Measurements from ENCODE around the gene IL17RD. TPM values are rescaled to one million over a fixed set of nuclear protein-coding genes. Genes with fewer than 3 reads are reported as not detected.

The IL17RD gene
- total RNA-seq, 2 experiments from 2014 or later: 0.02 to 0.14 TPM

GRCh38 chr3:57120040-57120439 lies 45.1 kb downstream of the IL17RD start:
- intact Hi-C loops (cut with micrococcal nuclease): no loop called here
- Mint-ChIP-seq H3K27ac (no peak overlapping the region), H3K36me3 (no peaks in the 10 kb centered on the region), H3K4me1 (ENCODE audit: low read depth) (no peaks in the 10 kb centered on the region), H3K9me3 (no peaks in the 10 kb centered on the region), H3K27me3 (peaks cover 7% of the 10 kb centered on the region), H3K4me3 (no peak overlapping the region)
- ChIA-PET CTCF (interaction anchor here (1.0 kb wide), 1 partner anchor 20 kb away, joined by 3 read pairs; no protein-coding TSS in a partner anchor), POLR2A (no interaction called here)
- DNase-seq: no peak

DNA sequence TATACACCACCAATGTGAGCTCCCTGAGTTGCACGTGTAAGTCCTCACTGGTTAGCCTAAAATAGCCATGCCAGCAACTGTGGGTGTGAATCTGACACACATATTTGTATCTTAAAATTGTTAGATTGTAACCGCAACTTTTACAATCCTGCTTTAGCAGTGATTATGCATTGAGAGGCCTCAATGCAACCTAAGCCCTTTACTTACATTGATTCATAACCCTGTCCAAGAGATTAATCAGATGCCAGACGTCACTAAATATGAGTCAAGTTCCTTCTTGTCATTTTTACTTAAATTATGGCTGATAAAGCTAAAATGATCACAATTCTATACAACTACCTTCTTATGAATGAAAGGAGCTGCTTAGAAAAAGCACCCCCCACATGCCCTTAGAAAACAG lies 46.9 kb downstream of the IL17RD start:
- Mint-ChIP-seq H3K4me3 (no peak overlapping the region), H3K27me3 (peaks cover 5% of the 10 kb centered on the region), H3K4me1 (ENCODE audit: low read depth) (no peaks in the 10 kb centered on the region), H3K27ac (no peak overlapping the region), H3K36me3 (no peaks in the 10 kb centered on the region), H3K9me3 (no peaks in the 10 kb centered on the region)
- DNase-seq: no peak
- intact Hi-C loops (cut with micrococcal nuclease): no loop called here
- POLR2A ChIA-PET: no interaction called here
- CTCF ChIA-PET: interaction anchor here (1.3 kb wide), 1 partner anchor 53 kb away, joined by 3 read pairs; no protein-coding TSS in a partner anchor

GRCh38 chr3:57116501-57116900 lies 48.7 kb downstream of the IL17RD start:
- Mint-ChIP-seq H3K27me3 (peaks cover 2% of the 10 kb centered on the region), H3K4me1 (ENCODE audit: low read depth) (peaks cover 5% of the 10 kb centered on the region), H3K36me3 (no peaks in the 10 kb centered on the region), H3K27ac (no peak overlapping the region), H3K9me3 (no peaks in the 10 kb centered on the region), H3K4me3 (no peak overlapping the region)
- ChIA-PET POLR2A (no interaction called here), CTCF (no interaction called here)
- DNase-seq: no peak
- intact Hi-C loops (cut with micrococcal nuclease): no loop called here

DNA sequence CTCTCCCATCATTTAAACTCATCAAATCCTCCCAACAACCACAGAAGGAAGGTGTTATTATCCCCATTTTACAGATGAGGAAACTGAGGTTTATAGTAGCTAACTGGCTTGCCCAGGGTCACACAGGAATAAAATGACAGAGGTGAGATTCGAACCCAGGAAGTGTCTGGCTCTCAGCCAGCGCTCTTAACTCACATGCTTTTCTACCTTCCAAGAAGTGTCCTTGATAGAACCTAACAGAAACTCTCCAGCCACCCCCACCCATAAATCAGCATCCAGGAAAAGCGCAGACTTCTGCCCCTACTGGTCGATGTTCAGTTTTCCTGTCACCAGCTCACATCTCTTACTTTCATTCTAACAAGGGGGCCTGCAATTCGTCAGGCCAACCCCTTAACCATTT lies 52.9 kb downstream of the IL17RD start:
- H3K9me3 Mint-ChIP-seq: no peaks in the 10 kb centered on the region
- CTCF ChIA-PET: interaction anchor here (0.8 to 2.8 kb wide), 2 partner anchors 10 to 12 kb away, joined by 3 to 17 read pairs; no protein-coding TSS in a partner anchor
- no peak overlapping the region for H3K4me3 Mint-ChIP-seq
- intact Hi-C loops (cut with micrococcal nuclease): no loop called here
- H3K27me3 Mint-ChIP-seq: peaks cover 6% of the 10 kb centered on the region
- POLR2A ChIA-PET: interaction anchor here (0.6 kb wide), 1 partner anchor 1017 kb away, joined by 3 read pairs; no protein-coding TSS in a partner anchor
- H3K36me3 Mint-ChIP-seq: no peaks in the 10 kb centered on the region
- peaks cover 5% of the 10 kb centered on the region for H3K4me1 Mint-ChIP-seq (ENCODE audit: low read depth)
- DNase-seq: no peak
- no peak overlapping the region for H3K27ac Mint-ChIP-seq

DNA sequence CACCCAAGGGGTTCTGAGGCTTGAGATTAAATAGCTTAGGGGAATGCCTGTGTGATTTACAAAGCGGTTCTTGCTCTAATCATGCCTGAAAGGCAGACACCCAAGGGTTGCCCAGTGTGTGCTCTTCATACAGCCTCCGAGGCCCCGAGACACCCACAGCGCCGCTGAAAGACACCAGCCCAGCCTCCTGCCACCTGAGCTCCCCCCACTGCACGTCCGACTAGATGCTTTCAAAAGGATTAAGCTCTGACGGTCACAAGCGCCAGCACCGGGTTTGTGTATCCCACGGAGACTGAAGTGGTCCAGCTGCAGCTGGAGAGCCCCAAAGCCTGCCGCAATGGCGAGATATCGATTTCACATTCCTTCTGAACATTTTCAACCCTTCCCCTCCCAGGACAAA lies 54.4 kb downstream of the IL17RD start:
- CTCF ChIA-PET: interaction anchor here (0.9 to 2.8 kb wide), 3 partner anchors 10 to 1074 kb away, joined by 3 to 17 read pairs (median 3); no protein-coding TSS in a partner anchor
- POLR2A ChIA-PET: no interaction called here
- H3K27ac Mint-ChIP-seq: no peak overlapping the region
- H3K9me3 Mint-ChIP-seq: no peaks in the 10 kb centered on the region
- intact Hi-C loops (cut with micrococcal nuclease): no loop called here
- H3K36me3 Mint-ChIP-seq: no peaks in the 10 kb centered on the region
- no peak for DNase-seq
- H3K4me1 Mint-ChIP-seq (ENCODE audit: low read depth): peaks cover 5% of the 10 kb centered on the region
- H3K4me3 Mint-ChIP-seq: no peak overlapping the region
- peaks cover 6% of the 10 kb centered on the region for H3K27me3 Mint-ChIP-seq

- intact Hi-C loops (cut with micrococcal nuclease): no loop called here
- Mint-ChIP-seq H3K9me3 (no peaks in the 10 kb centered on the region), H3K4me3 (no peak overlapping the region), H3K4me1 (ENCODE audit: low read depth) (peaks cover 5% of the 10 kb centered on the region), H3K27ac (no peak overlapping the region), H3K27me3 (peaks cover 4% of the 10 kb centered on the region), H3K36me3 (no peaks in the 10 kb centered on the region)
- no peak for DNase-seq
- ChIA-PET POLR2A (no interaction called here), CTCF (interaction anchor here (1.1 to 2.8 kb wide), 2 partner anchors 10 to 1075 kb away, joined by 3 to 17 read pairs; no protein-coding TSS in a partner anchor)
These were observed 54.9 kb downstream of the IL17RD start for GRCh38 chr3:57110214-57110613.

GRCh38 chr3:57109437-57110199 lies 55.5 kb downstream of the IL17RD start:
- ChIA-PET CTCF (interaction anchor here (1.1 kb wide), 1 partner anchor 1075 kb away, joined by 3 read pairs; no protein-coding TSS in a partner anchor), POLR2A (no interaction called here)
- no peak overlapping the region for H3K4me3 Mint-ChIP-seq
- no peak for DNase-seq
- H3K27ac Mint-ChIP-seq: no peak overlapping the region
- H3K9me3 Mint-ChIP-seq: no peaks in the 10 kb centered on the region
- intact Hi-C loops (cut with micrococcal nuclease): no loop called here
- no peaks in the 10 kb centered on the region for H3K36me3 Mint-ChIP-seq
- peaks cover 4% of the 10 kb centered on the region for H3K27me3 Mint-ChIP-seq
- peaks cover 5% of the 10 kb centered on the region for H3K4me1 Mint-ChIP-seq (ENCODE audit: low read depth)

DNA sequence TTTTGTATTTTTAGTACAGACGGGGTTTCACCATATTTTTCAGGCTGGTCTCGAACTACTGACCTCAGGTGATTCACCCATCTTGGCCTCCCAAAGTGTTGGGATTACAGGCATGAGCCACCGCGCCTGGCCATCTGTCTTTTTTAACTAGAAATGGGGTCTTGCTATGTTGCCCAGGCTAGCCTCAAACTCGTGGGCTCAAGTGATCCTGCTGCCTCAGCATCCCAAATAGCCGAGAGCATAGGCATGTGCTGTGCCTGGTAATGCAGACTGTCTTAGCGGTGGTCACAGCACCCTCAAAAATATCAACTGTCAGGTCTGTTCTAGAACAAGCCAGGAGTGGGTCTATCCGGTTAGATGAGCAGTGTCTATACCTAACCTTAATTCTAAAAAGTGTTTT lies 56.5 kb downstream of the IL17RD start:
- Mint-ChIP-seq H3K27me3 (peaks cover 4% of the 10 kb centered on the region), H3K9me3 (no peaks in the 10 kb centered on the region), H3K36me3 (no peaks in the 10 kb centered on the region), H3K4me3 (no peak overlapping the region), H3K4me1 (ENCODE audit: low read depth) (peaks cover 5% of the 10 kb centered on the region), H3K27ac (no peak overlapping the region)
- no peak for DNase-seq
- ChIA-PET POLR2A (no interaction called here), CTCF (no interaction called here)
- intact Hi-C loops (cut with micrococcal nuclease): no loop called here

- Mint-ChIP-seq H3K4me1 (ENCODE audit: low read depth) (no peaks in the 10 kb centered on the region), H3K27me3 (peaks cover 4% of the 10 kb centered on the region), H3K27ac (no peak overlapping the region), H3K9me3 (no peaks in the 10 kb centered on the region), H3K36me3 (no peaks in the 10 kb centered on the region), H3K4me3 (no peak overlapping the region)
- intact Hi-C loops (cut with micrococcal nuclease): no loop called here
- no peak for DNase-seq
- CTCF ChIA-PET: no interaction called here
- POLR2A ChIA-PET: no interaction called here
These were observed 59.6 kb downstream of the IL17RD start for GRCh38 chr3:57105585-57105984.

DNA sequence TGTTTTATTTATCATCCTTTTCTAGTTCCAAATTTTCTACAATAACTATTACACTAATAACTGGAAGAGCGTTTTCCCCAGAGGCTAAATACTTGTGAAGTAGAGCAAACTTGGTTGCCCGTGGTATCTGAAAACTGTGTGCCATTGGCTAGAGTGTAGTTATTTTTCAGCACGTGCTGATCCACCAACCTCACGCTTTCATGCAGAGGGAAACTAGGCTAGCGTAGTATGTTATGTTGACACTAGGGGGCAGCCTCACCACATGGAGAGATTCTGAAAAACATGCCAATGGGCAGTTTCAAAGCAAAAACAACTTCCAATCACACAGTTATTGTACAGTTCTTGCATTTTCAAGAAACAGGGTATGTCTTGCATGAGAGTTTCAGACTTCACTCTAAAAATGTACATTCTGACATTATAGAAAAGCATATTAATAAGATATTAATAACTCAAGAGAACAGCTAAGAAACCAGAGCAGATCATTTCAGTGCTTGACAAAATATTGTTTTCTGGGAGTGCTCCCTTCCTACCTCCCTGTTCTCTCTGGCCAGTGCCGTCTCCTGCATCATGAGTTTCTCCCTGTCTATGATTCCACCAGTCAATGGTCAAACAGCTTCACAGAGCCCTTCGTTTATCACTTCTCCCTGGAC lies 65.0 kb downstream of the IL17RD start:
- Mint-ChIP-seq H3K4me1 (ENCODE audit: low read depth) (peaks cover 2% of the 10 kb centered on the region), H3K27ac (no peak overlapping the region), H3K9me3 (no peaks in the 10 kb centered on the region), H3K36me3 (no peaks in the 10 kb centered on the region), H3K4me3 (no peak overlapping the region), H3K27me3 (no peaks in the 10 kb centered on the region)
- intact Hi-C loops (cut with micrococcal nuclease): loop anchor here (5.0 kb wide), 1 partner anchor 72 kb away; no protein-coding TSS in a partner anchor
- ChIA-PET POLR2A (no interaction called here), CTCF (interaction anchor here (0.6 to 2.9 kb wide), 21 partner anchors 11 to 759 kb away, joined by 3 to 17 read pairs (median 3); no protein-coding TSS in a partner anchor)
- DNase-seq: peak; percentile 73

DNA sequence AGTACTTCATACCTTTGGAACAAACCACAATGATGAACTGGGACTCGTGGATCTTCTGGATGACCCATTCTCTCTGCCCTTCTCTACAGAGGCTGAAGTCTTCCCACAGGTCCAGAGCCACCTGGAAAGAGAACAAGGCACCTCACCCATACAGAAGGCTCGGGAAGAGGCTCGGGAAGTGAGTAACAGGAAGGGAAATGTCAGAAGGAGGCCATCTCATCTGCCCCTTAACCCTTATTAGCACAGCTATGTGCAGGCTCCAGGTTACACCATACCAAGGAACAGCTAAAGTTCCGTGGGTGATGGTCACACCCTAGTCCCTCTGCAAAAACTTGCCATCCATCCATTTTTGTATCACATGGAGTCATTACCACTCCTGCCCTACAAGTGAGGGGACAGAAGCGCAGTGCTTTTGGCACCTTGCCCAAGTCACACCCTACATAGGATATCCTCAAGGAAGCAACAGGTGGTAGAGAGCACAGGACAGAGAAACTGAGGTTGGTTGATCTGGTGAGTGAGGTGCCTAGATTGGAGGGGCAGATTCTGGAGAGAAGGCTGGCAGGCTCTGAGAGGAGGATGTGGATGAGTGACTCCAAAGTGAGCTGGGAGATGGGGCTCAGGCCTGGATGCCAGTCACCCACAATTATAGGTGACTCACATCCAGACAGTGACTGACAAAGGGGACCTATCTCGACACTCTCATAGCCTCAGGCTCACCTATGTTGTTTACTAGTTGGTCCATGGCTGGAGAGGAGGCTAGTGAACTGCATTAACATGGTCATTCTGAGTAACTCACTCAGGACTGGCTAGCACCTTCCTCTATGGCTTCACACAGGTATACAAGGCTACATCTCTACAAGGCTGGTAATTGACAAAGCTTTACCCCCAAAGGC lies 66.5 kb downstream of the IL17RD start:
- CTCF ChIA-PET: interaction anchor here (1.0 to 1.5 kb wide), 3 partner anchors 37 to 125 kb away, joined by 3 to 6 read pairs (median 3); no protein-coding TSS in a partner anchor
- Mint-ChIP-seq H3K4me3 (no peak overlapping the region), H3K27me3 (no peaks in the 10 kb centered on the region), H3K27ac (no peak overlapping the region), H3K4me1 (ENCODE audit: low read depth) (peaks cover 2% of the 10 kb centered on the region), H3K9me3 (no peaks in the 10 kb centered on the region), H3K36me3 (no peaks in the 10 kb centered on the region)
- POLR2A ChIA-PET: no interaction called here
- DNase-seq: no peak
- intact Hi-C loops (cut with micrococcal nuclease): no loop called here

DNA sequence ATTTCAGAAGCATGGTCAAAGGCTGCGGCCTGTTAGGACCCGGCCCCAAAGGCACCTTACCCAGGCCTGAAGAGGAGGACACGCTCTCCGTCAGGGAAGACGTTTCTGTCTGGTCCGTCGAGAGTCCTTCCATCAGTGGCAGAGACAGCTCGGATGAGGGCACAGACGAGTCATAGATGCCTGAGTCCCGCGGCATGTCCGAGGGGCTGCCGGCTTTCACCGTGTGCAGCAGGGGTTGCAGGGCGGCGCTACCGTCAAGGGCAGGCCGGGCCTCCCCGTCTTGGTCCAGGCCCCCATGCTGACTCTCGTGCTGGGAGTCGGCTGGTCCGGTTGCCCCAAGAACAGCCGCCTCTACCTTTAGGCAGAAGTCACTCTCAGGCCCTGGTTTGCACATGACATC lies 67.6 kb downstream of the IL17RD start:
- H3K27me3 Mint-ChIP-seq: no peaks in the 10 kb centered on the region
- H3K9me3 Mint-ChIP-seq: no peaks in the 10 kb centered on the region
- ChIA-PET CTCF (no interaction called here), POLR2A (no interaction called here)
- H3K36me3 Mint-ChIP-seq: no peaks in the 10 kb centered on the region
- DNase-seq: no peak
- H3K27ac Mint-ChIP-seq: no peak overlapping the region
- H3K4me1 Mint-ChIP-seq (ENCODE audit: low read depth): peaks cover 2% of the 10 kb centered on the region
- H3K4me3 Mint-ChIP-seq: no peak overlapping the region
- intact Hi-C loops (cut with micrococcal nuclease): no loop called here

Measured in activated CD4-positive, alpha-beta memory T cell treated with anti-CD3 and anti-CD28 coated beads for 36 hours (primary cell).